ENCODE data around the gene PSAPL1.
A peak's percentile ranks its signal among the peaks of the same experiment; 100 is the strongest.

The PSAPL1 gene

GRCh38 chr4:7434766-7435150, at the start of gene PSAPL1:
Gene PSAPL1 (minus strand): TSS chr4:7434930. CDS start chr4:7434879, 51 bp downstream.
- no peak for DNase-seq

- DNase-seq: no peak
Measured at GRCh38 chr4:7481227-7481626, 46.5 kb upstream of the PSAPL1 start.

GRCh38 chr4:7480423-7480822, 45.7 kb upstream of the PSAPL1 start:
- no peak for DNase-seq

- DNase-seq: no peak
Measured at GRCh38 chr4:7478665-7479064, 43.9 kb upstream of the PSAPL1 start.

GRCh38 chr4:7477695-7478094, 43.0 kb upstream of the PSAPL1 start:
- no peak for DNase-seq

GRCh38 chr4:7476820-7477219, 42.1 kb upstream of the PSAPL1 start:
- no peak for DNase-seq

- no peak for DNase-seq
Measured at GRCh38 chr4:7475207-7475606, 40.5 kb upstream of the PSAPL1 start.

- DNase-seq: no peak
Measured at GRCh38 chr4:7474320-7474719, 39.6 kb upstream of the PSAPL1 start.

GRCh38 chr4:7473081-7473480, 38.4 kb upstream of the PSAPL1 start:
- DNase-seq: no peak

GRCh38 chr4:7472442-7473013, 37.8 kb upstream of the PSAPL1 start:
- DNase-seq: no peak

GRCh38 chr4:7470522-7471128, 35.9 kb upstream of the PSAPL1 start:
- no peak for DNase-seq

- no peak for DNase-seq
Measured at GRCh38 chr4:7470111-7470510, 35.4 kb upstream of the PSAPL1 start.

- DNase-seq: no peak
Measured at GRCh38 chr4:7469023-7469422, 34.3 kb upstream of the PSAPL1 start.

- DNase-seq: no peak
Measured at GRCh38 chr4:7467471-7467870, 32.7 kb upstream of the PSAPL1 start.

GRCh38 chr4:7466904-7467303, 32.2 kb upstream of the PSAPL1 start:
- no peak for DNase-seq

GRCh38 chr4:7466215-7466614, 31.5 kb upstream of the PSAPL1 start:
- no peak for DNase-seq

GRCh38 chr4:7465017-7465416, 30.3 kb upstream of the PSAPL1 start:
- DNase-seq: no peak

- no peak for DNase-seq
Measured at GRCh38 chr4:7464259-7464655, 29.5 kb upstream of the PSAPL1 start.

GRCh38 chr4:7463566-7464258, 29.0 kb upstream of the PSAPL1 start:
- peak; percentile 86 for DNase-seq

- DNase-seq: peak; percentile 47
Measured at GRCh38 chr4:7462509-7462971, 27.8 kb upstream of the PSAPL1 start.

GRCh38 chr4:7461230-7461629, 26.5 kb upstream of the PSAPL1 start:
- DNase-seq: no peak

- peak; percentile 80 for DNase-seq
Measured at GRCh38 chr4:7460566-7460965, 25.8 kb upstream of the PSAPL1 start.

- no peak for DNase-seq
Measured at GRCh38 chr4:7459471-7459870, 24.7 kb upstream of the PSAPL1 start.

- no peak for DNase-seq
Measured at GRCh38 chr4:7458477-7458876, 23.7 kb upstream of the PSAPL1 start.

GRCh38 chr4:7458066-7458425, 23.3 kb upstream of the PSAPL1 start:
- no peak for DNase-seq

Data from right hindlimb (tissue), 1 donor.